HT1080 (cell line): ENCODE results near the gene DMPK. TPM values are rescaled to one million over a fixed set of nuclear protein-coding genes. Genes with fewer than 3 reads are reported as not detected.

Experiments
- DNase-seq: peaks from one replicate; pipeline ENCODE4 v3.0.0-alpha.2; 2015; ENCODE audit warnings: low read depth
- total RNA-seq: library from RNA; depleted of rRNA; stranded (reverse); fragments of >200 nt; shearing (Covaris generic); gene quantifications from 2 replicates; pipeline ENCODE4 v1.2.3, GENCODE V29; 2014

The DMPK gene
- total RNA-seq, 1 experiment from 2014 or later, result 7.0 TPM

- no peak for DNase-seq
Observed at GRCh38 chr19:45786533-45786894, 4.2 kb upstream of the DMPK start.

- no peak for DNase-seq
Observed at GRCh38 chr19:45785781-45786532, 3.7 kb upstream of the DMPK start.

- no peak for DNase-seq
Observed at GRCh38 chr19:45785097-45785496, 2.8 kb upstream of the DMPK start.

- no peak for DNase-seq
Observed at GRCh38 chr19:45784096-45784495, 1.8 kb upstream of the DMPK start.

GRCh38 chr19:45782820-45783785 lies 813 bp upstream of the DMPK start:
- no peak for DNase-seq

GRCh38 chr19:45781214-45782161 lies 802 bp downstream of the DMPK start:
- no peak for DNase-seq

- DNase-seq, result no peak
Observed at GRCh38 chr19:45780448-45781213, 1.7 kb downstream of the DMPK start.

- no peak for DNase-seq
Observed at GRCh38 chr19:45780146-45780447, 2.2 kb downstream of the DMPK start.

GRCh38 chr19:45779231-45780145 lies 2.8 kb downstream of the DMPK start:
- DNase-seq, result no peak

- DNase-seq, result no peak
Observed at GRCh38 chr19:45778010-45778661, 4.2 kb downstream of the DMPK start.

GRCh38 chr19:45777395-45777961 lies 4.8 kb downstream of the DMPK start:
- DNase-seq, result no peak

- DNase-seq, result no peak
Observed at GRCh38 chr19:45774765-45775164, 7.5 kb downstream of the DMPK start.

GRCh38 chr19:45773384-45773783 lies 8.9 kb downstream of the DMPK start:
- DNase-seq, result no peak

GRCh38 chr19:45772912-45773311 lies 9.4 kb downstream of the DMPK start:
- no peak for DNase-seq

- DNase-seq, result no peak
Observed at GRCh38 chr19:45772130-45772840, 10.0 kb downstream of the DMPK start.

GRCh38 chr19:45771311-45771933 lies 10.9 kb downstream of the DMPK start:
- no peak for DNase-seq
